IPS-NIHi11 (cell line): ENCODE results near the gene NUDC.

Experiments
- DNase-seq: peaks from one replicate; pipeline ENCODE4 v3.0.0; 2012; ENCODE audit warnings: mixed read lengths, low spot score

Gene NUDC

GRCh38 chr1:26951216-26951615 lies 29.7 kb downstream of the NUDC start:
- DNase-seq = no peak

GRCh38 chr1:26951821-26952497 lies 30.4 kb downstream of the NUDC start:
- no peak for DNase-seq

- no peak for DNase-seq
These were observed 31.8 kb downstream of the NUDC start for GRCh38 chr1:26953374-26953773.

GRCh38 chr1:26956321-26956720 lies 34.8 kb downstream of the NUDC start:
- no peak for DNase-seq

- DNase-seq = no peak
These were observed 35.8 kb downstream of the NUDC start for GRCh38 chr1:26957306-26957705.

- no peak for DNase-seq
These were observed 37.7 kb downstream of the NUDC start for GRCh38 chr1:26959270-26959669.

- peak; percentile 95 for DNase-seq
These were observed 38.4 kb downstream of the NUDC start, which contains the start of gene KDF1 for GRCh38 chr1:26959722-26960624. TSS of gene KDF1 (minus strand) at chr1:26960468. CDS start at chr1:26952380, 8,088 bp downstream.

GRCh38 chr1:26960625-26960966 lies 39.1 kb downstream of the NUDC start:
- DNase-seq = no peak

GRCh38 chr1:26961826-26962225 lies 40.3 kb downstream of the NUDC start:
- no peak for DNase-seq

GRCh38 chr1:26965213-26965612 lies 43.7 kb downstream of the NUDC start:
- no peak for DNase-seq

GRCh38 chr1:26965628-26966027 lies 44.1 kb downstream of the NUDC start:
- no peak for DNase-seq

GRCh38 chr1:26970810-26971209 lies 49.3 kb downstream of the NUDC start:
- no peak for DNase-seq

- DNase-seq = no peak
These were observed 50.0 kb downstream of the NUDC start for GRCh38 chr1:26971590-26971989.

- no peak for DNase-seq
These were observed 50.8 kb downstream of the NUDC start for GRCh38 chr1:26972390-26972789.

GRCh38 chr1:26972821-26973220 lies 51.3 kb downstream of the NUDC start:
- no peak for DNase-seq

GRCh38 chr1:26976621-26977510 lies 55.3 kb downstream of the NUDC start:
- no peak for DNase-seq

- no peak for DNase-seq
These were observed 57.4 kb downstream of the NUDC start for GRCh38 chr1:26978901-26979300.

GRCh38 chr1:26981146-26981846 lies 59.8 kb downstream of the NUDC start:
- no peak for DNase-seq

GRCh38 chr1:26983863-26984262 lies 62.3 kb downstream of the NUDC start:
- no peak for DNase-seq

GRCh38 chr1:26984291-26984690 lies 62.7 kb downstream of the NUDC start:
- DNase-seq = no peak

- no peak for DNase-seq
These were observed 65.1 kb downstream of the NUDC start for GRCh38 chr1:26986658-26987057.
